Loucy (cell line): Measurements from ENCODE around the gene CDH5.

Experiments
- H2AFZ ChIP-seq: fragments of 200-600 bp; sonication (generic); 2 replicates; pipeline ENCODE4 v1.6.0; 2016; ENCODE audit warnings: antibody characterized with exemption, mild to moderate bottlenecking, low read length, moderate library complexity
- H3F3A ChIP-seq: fragments of 200-600 bp; 2 replicates; pipeline ENCODE4 v1.6.0; 2016; ENCODE audit warnings: antibody characterized with exemption, low read depth, mild to moderate bottlenecking
- H3K27me3 ChIP-seq: fragments of 200-600 bp; sonication (generic); 2 replicates; pipeline ENCODE4 v1.6.1; 2014; ENCODE audit warnings: low read length, mild to moderate bottlenecking; ENCODE audit not compliant: insufficient read depth, poor library complexity, severe bottlenecking
- H3K36me3 ChIP-seq: fragments of 200-600 bp; sonication (generic); 2 replicates; pipeline ENCODE4 v1.6.1; 2016; ENCODE audit warnings: low read length; ENCODE audit not compliant: insufficient read depth
- H3K4me1 ChIP-seq: fragments of 200-600 bp; sonication (generic); 2 replicates; pipeline ENCODE4 v1.5.1; 2014; ENCODE audit warnings: low read length, mild to moderate bottlenecking; ENCODE audit not compliant: insufficient read depth, poor library complexity, severe bottlenecking
- H3K4me2 ChIP-seq: fragments of 200-600 bp; sonication (generic); 2 replicates; pipeline ENCODE4 v1.6.0; 2014; ENCODE audit warnings: antibody characterized with exemption, low read length, low read depth, mild to moderate bottlenecking; ENCODE audit not compliant: poor library complexity, severe bottlenecking
- H3K4me3 ChIP-seq: fragments of 200-600 bp; sonication (generic); 2 replicates; pipeline ENCODE4 v1.5.1; 2014; ENCODE audit warnings: low read length, mild to moderate bottlenecking, mixed read lengths; ENCODE audit not compliant: poor library complexity, severe bottlenecking
- H3K79me2 ChIP-seq: fragments of 200-600 bp; sonication (generic); 2 replicates; pipeline ENCODE4 v1.6.1; 2014; ENCODE audit warnings: low read length; ENCODE audit not compliant: insufficient read depth
- H3K9ac ChIP-seq: fragments of 200-600 bp; sonication (generic); 2 replicates; pipeline ENCODE4 v1.6.0; 2014; ENCODE audit warnings: mild to moderate bottlenecking, low read depth, low read length, moderate library complexity; ENCODE audit not compliant: poor library complexity, severe bottlenecking
- H3K9me2 ChIP-seq: fragments of 200-600 bp; sonication (generic); replicated peaks from 2 replicates; pipeline ENCODE4 v1.6.1; 2016; ENCODE audit warnings: low read depth, low read length, mixed read lengths
- H3K9me3 ChIP-seq: fragments of 200-600 bp; sonication (generic); 2 replicates; pipeline ENCODE4 v1.6.1; 2014; ENCODE audit warnings: mild to moderate bottlenecking, antibody characterized with exemption, low read length, low read depth; ENCODE audit not compliant: insufficient read depth
- H4K20me1 ChIP-seq: fragments of 200-600 bp; sonication (generic); 2 replicates; pipeline ENCODE4 v1.6.0; 2014; ENCODE audit warnings: antibody characterized with exemption, low read length, mild to moderate bottlenecking; ENCODE audit not compliant: insufficient read depth, poor library complexity, severe bottlenecking
- CTCF ChIP-seq: fragments of 200-600 bp; sonication (generic); conservative IDR thresholded peaks from 2 replicates; pipeline ENCODE4 v1.5.1; 2014; ENCODE audit warnings: mild to moderate bottlenecking, antibody characterized with exemption, low read length
- EZH2phosphoT487 ChIP-seq: fragments of 200-600 bp; IDR thresholded peaks from 2 replicates; pipeline ENCODE4 v1.6.1; 2018; ENCODE audit warnings: antibody characterized with exemption, mild to moderate bottlenecking, moderate library complexity, borderline replicate concordance

Gene CDH5

GRCh38 chr16:66387817-66388332 lies 21.4 kb downstream of the CDH5 start:
- no peak overlapping the region for H3K4me2 ChIP-seq
- no peaks in the 10 kb centered on the region for H3K27me3 ChIP-seq
- H3K9me2 ChIP-seq = no peaks in the 10 kb centered on the region
- H3K36me3 ChIP-seq = no peaks in the 10 kb centered on the region
- no peaks in the 10 kb centered on the region for H3K4me1 ChIP-seq
- H3K9me3 ChIP-seq = no peaks in the 10 kb centered on the region
- TF ChIP-seq EZH2phosphoT487 = no peak
- TF ChIP-seq CTCF = no peak
- no peak overlapping the region for H3K9ac ChIP-seq
- no peak overlapping the region for H3K4me3 ChIP-seq
- H3K79me2 ChIP-seq = no peaks in the 10 kb centered on the region
- H2AFZ ChIP-seq = no peak overlapping the region
- H3F3A ChIP-seq = no peaks in the 10 kb centered on the region
- H4K20me1 ChIP-seq = no peaks in the 10 kb centered on the region

- Histone ChIP-seq H3K4me3 (no peak overlapping the region), H2AFZ (no peak overlapping the region), H3K9me2 (no peaks in the 10 kb centered on the region), H3F3A (no peaks in the 10 kb centered on the region), H4K20me1 (no peaks in the 10 kb centered on the region), H3K4me2 (no peak overlapping the region), H3K79me2 (no peaks in the 10 kb centered on the region), H3K4me1 (no peaks in the 10 kb centered on the region), H3K9me3 (no peaks in the 10 kb centered on the region), H3K27me3 (no peaks in the 10 kb centered on the region), H3K36me3 (no peaks in the 10 kb centered on the region), H3K9ac (no peak overlapping the region)
- TF ChIP-seq CTCF = no peak
- no peak for TF ChIP-seq EZH2phosphoT487
Observed at GRCh38 chr16:66388350-66389139, 22.1 kb downstream of the CDH5 start.

- H3K4me3 ChIP-seq = no peak overlapping the region
- H3K79me2 ChIP-seq = no peaks in the 10 kb centered on the region
- no peaks in the 10 kb centered on the region for H3K27me3 ChIP-seq
- H2AFZ ChIP-seq = no peak overlapping the region
- no peaks in the 10 kb centered on the region for H3F3A ChIP-seq
- no peak overlapping the region for H3K4me2 ChIP-seq
- H3K9me3 ChIP-seq = no peaks in the 10 kb centered on the region
- no peaks in the 10 kb centered on the region for H3K36me3 ChIP-seq
- TF ChIP-seq CTCF (no peak), EZH2phosphoT487 (no peak)
- no peaks in the 10 kb centered on the region for H3K9me2 ChIP-seq
- no peaks in the 10 kb centered on the region for H4K20me1 ChIP-seq
- no peak overlapping the region for H3K9ac ChIP-seq
- H3K4me1 ChIP-seq = no peaks in the 10 kb centered on the region
Observed at GRCh38 chr16:66389256-66390176, 23.0 kb downstream of the CDH5 start.
